HEK293 (cell line): ENCODE measurements around the gene NTRK3.

Source experiments
- CTCF ChIA-PET: fragments of 350-600 bp; formaldehyde crosslinking; extraction: SDS; loops from one replicate; lab custom pipeline; 2021; ENCODE audit warnings: antibody characterized with exemption; lab: Yijun Ruan, JAX
- POLR2A ChIA-PET: fragments of 300-600 bp; formaldehyde crosslinking; extraction: SDS; loops from one replicate; lab custom pipeline; 2020; ENCODE audit warnings: antibody characterized with exemption, inconsistent platforms; lab: Yijun Ruan, JAX
- H3K27ac ChIP-seq: fragments of 200-500 bp; sonication (Bioruptor generic); 2 replicates; pipeline ENCODE4 v1.5.1; 2014; ENCODE audit warnings: low read depth, low read length, control low read depth, inconsistent platforms; ENCODE audit errors: extremely low read depth
- H3K36me3 ChIP-seq, 2 experiments: fragments of 200-500 bp in 1 of 2; sonication (Bioruptor generic) in 1 of 2; 1 replicate in 1 of 2; 2 replicates in 1 of 2; pipeline ENCODE4 v1.5.1; 2014 to 2017; ENCODE audit warnings: inconsistent platforms in 2 of 2, low read length in 2 of 2; ENCODE audit not compliant: control insufficient read depth in 2 of 2, insufficient read depth in 1 of 2
- H3K4me1 ChIP-seq: fragments of 200-500 bp; sonication (Bioruptor generic); 2 replicates; pipeline ENCODE4 v1.5.1; 2014; ENCODE audit warnings: mild to moderate bottlenecking, low read length, inconsistent platforms; ENCODE audit not compliant: control insufficient read depth, insufficient read depth
- H3K4me3 ChIP-seq: 2 replicates; pipeline ENCODE4 v1.5.1; 2011; ENCODE audit warnings: low read depth, mild to moderate bottlenecking, control low read depth, low read length, moderate library complexity
- H3K9me3 ChIP-seq: fragments of 200-500 bp; sonication (Bioruptor generic); 2 replicates; pipeline ENCODE4 v1.5.1; 2014; ENCODE audit warnings: low read depth, low read length, inconsistent platforms; ENCODE audit not compliant: control insufficient read depth, insufficient read depth
- FEZF1 ChIP-seq: fragments of 450-650 bp; formaldehyde crosslinking; IDR thresholded peaks from 2 replicates; pipeline ENCODE4 v1.5.1; 2016; ENCODE audit warnings: missing biosample characterization, missing genetic modification characterization
- KLF16 ChIP-seq: fragments of 450-650 bp; formaldehyde crosslinking; IDR thresholded peaks from 2 replicates; pipeline ENCODE4 v1.5.1; 2017; ENCODE audit warnings: missing biosample characterization, missing genetic modification characterization
- SETDB1 ChIP-seq: IDR thresholded peaks from one replicate; pipeline ENCODE4 v1.6.1; 2017; ENCODE audit warnings: mild to moderate bottlenecking, low read length, moderate library complexity, mixed read lengths; ENCODE audit not compliant: insufficient read length
- ZBTB26 ChIP-seq: fragments of 450-650 bp; formaldehyde crosslinking; optimal IDR thresholded peaks from 2 replicates; pipeline ENCODE3; 2016; ENCODE audit warnings: missing biosample characterization, mild to moderate bottlenecking, missing genetic modification characterization
- ZNF391 ChIP-seq: fragments of 450-650 bp; formaldehyde crosslinking; IDR thresholded peaks from 2 replicates; pipeline ENCODE4 v1.5.1; 2016; ENCODE audit warnings: low read depth, missing biosample characterization, missing genetic modification characterization, borderline replicate concordance
- ZNF394 ChIP-seq: fragments of 450-650 bp; formaldehyde crosslinking; IDR thresholded peaks from 2 replicates; pipeline ENCODE4 v1.5.1; 2016; ENCODE audit warnings: missing biosample characterization, missing genetic modification characterization, mild to moderate bottlenecking, moderate library complexity, borderline replicate concordance
- ZNF416 ChIP-seq: fragments of 450-650 bp; formaldehyde crosslinking; IDR thresholded peaks from 2 replicates; pipeline ENCODE4 v1.5.1; 2016; ENCODE audit warnings: missing biosample characterization, missing genetic modification characterization
- ZNF426 ChIP-seq: fragments of 450-650 bp; formaldehyde crosslinking; IDR thresholded peaks from 2 replicates; pipeline ENCODE4 v1.5.1; 2017; ENCODE audit warnings: missing biosample characterization, missing genetic modification characterization, mild to moderate bottlenecking, inconsistent platforms, moderate library complexity
- ZNF555 ChIP-seq: fragments of 450-650 bp; formaldehyde crosslinking; conservative IDR thresholded peaks from 2 replicates; pipeline ENCODE4 v1.5.1; 2017; ENCODE audit warnings: missing biosample characterization, mild to moderate bottlenecking, missing genetic modification characterization, inconsistent platforms
- ZNF623 ChIP-seq: fragments of 450-650 bp; formaldehyde crosslinking; IDR thresholded peaks from 2 replicates; pipeline ENCODE4 v1.5.1; 2016; ENCODE audit warnings: missing biosample characterization, missing genetic modification characterization
- ZNF776 ChIP-seq: fragments of 450-650 bp; formaldehyde crosslinking; IDR thresholded peaks from 2 replicates; pipeline ENCODE4 v1.5.0; 2017; ENCODE audit warnings: missing biosample characterization, missing genetic modification characterization, borderline replicate concordance
- ZSCAN30 ChIP-seq: fragments of 450-650 bp; IDR thresholded peaks from 2 replicates; pipeline ENCODE4 v1.5.1; 2018; ENCODE audit warnings: missing biosample characterization, mild to moderate bottlenecking, missing genetic modification characterization, moderate library complexity
- TF ChIP-seq, protein P1 (sequence below): fragments of 450-650 bp; formaldehyde crosslinking; IDR thresholded peaks from 2 replicates; pipeline ENCODE4 v1.5.1; 2016; ENCODE audit warnings: missing biosample characterization, missing genetic modification characterization
- TF ChIP-seq, protein P2 (sequence below): fragments of 450-650 bp; formaldehyde crosslinking; conservative IDR thresholded peaks from 2 replicates; pipeline ENCODE4 v1.5.1; 2016; ENCODE audit warnings: low read depth, missing biosample characterization, missing genetic modification characterization
- TF ChIP-seq, protein P3 (sequence below): fragments of 450-650 bp; formaldehyde crosslinking; IDR thresholded peaks from 2 replicates; pipeline ENCODE4 v1.5.1; 2016; ENCODE audit warnings: missing biosample characterization, missing genetic modification characterization

NTRK3 gene

DNA sequence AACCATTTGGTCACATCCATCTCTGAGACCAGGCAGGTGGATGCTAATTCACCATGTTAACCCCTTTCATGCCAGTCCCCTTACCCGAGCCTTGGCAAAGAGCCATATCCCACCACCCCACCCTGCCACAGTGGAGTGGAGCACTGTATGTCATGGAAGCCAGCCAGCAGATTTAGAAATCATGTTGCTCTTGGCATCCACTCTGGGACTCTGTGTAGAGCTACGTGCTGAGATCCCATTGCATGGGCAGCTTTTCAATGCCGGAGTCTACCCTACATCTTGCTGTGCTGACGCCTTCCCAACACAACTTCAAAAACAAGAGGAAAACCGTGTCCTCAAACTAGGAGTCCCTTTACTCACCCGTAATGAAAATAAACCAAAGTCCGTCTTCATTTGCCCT, 131.0 kb downstream of the NTRK3 start (continued):
- TF ChIP-seq, protein P1, sequence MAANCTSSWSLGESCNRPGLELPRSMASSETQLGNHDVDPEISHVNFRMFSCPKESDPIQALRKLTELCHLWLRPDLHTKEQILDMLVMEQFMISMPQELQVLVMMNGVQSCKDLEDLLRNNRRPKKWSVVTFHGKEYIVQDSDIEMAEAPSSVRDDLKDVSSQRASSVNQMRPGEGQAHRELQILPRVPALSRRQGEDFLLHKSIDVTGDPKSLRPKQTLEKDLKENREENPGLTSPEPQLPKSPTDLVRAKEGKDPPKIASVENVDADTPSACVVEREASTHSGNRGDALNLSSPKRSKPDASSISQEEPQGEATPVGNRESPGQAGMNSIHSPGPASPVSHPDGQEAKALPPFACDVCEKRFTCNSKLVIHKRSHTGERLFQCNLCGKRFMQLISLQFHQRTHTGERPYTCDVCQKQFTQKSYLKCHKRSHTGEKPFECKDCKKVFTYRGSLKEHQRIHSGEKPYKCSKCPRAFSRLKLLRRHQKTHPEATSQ (tag by site-specific recombination) = no peak
- TF ChIP-seq ZNF555 (tag by site-specific recombination) (no peak), KLF16 (tag by site-specific recombination) (no peak), ZNF416 (tag by site-specific recombination) (no peak)
- TF ChIP-seq, protein P2, sequence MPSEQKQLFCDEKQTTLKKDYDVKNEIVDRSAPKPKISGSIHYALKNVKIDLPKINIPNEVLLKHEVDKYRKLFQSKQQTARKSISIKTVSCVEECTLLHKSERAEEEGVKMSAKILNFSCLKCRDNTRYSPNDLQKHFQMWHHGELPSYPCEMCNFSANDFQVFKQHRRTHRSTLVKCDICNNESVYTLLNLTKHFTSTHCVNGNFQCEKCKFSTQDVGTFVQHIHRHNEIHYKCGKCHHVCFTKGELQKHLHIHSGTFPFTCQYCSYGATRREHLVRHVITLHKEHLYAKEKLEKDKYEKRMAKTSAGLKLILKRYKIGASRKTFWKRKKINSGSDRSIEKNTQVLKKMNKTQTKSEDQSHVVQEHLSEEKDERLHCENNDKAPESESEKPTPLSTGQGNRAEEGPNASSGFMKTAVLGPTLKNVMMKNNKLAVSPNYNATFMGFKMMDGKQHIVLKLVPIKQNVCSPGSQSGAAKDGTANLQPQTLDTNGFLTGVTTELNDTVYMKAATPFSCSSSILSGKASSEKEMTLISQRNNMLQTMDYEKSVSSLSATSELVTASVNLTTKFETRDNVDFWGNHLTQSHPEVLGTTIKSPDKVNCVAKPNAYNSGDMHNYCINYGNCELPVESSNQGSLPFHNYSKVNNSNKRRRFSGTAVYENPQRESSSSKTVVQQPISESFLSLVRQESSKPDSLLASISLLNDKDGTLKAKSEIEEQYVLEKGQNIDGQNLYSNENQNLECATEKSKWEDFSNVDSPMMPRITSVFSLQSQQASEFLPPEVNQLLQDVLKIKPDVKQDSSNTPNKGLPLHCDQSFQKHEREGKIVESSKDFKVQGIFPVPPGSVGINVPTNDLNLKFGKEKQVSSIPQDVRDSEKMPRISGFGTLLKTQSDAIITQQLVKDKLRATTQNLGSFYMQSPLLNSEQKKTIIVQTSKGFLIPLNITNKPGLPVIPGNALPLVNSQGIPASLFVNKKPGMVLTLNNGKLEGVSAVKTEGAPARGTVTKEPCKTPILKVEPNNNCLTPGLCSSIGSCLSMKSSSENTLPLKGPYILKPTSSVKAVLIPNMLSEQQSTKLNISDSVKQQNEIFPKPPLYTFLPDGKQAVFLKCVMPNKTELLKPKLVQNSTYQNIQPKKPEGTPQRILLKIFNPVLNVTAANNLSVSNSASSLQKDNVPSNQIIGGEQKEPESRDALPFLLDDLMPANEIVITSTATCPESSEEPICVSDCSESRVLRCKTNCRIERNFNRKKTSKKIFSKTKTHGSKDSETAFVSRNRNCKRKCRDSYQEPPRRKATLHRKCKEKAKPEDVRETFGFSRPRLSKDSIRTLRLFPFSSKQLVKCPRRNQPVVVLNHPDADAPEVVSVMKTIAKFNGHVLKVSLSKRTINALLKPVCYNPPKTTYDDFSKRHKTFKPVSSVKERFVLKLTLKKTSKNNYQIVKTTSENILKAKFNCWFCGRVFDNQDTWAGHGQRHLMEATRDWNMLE (tag by site-specific recombination) = no peak

DNA sequence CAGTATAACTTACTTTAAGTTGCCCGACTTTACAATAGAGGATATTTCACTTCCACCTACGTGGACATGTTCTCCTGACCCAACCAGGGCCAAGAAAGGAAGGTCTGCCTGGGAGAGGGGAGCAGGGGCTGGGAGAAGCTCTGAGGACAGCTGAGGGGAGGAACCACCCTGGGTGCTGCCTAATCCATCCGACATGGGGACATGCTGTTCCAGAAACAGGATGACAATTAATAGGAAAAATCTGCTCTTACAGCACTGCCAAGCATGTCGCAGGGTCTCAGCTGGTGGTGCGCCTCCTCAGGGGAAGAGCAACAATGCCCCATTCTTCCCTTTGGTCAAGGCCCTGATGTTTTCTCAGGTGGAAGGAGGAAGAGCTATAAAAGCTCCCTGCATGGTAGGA, 132.3 kb downstream of the NTRK3 start:
- Histone ChIP-seq H3K4me1 (no peaks in the 10 kb centered on the region), H3K27ac (no peak overlapping the region), H3K36me3 (no peaks in the 10 kb centered on the region), H3K9me3 (no peaks in the 10 kb centered on the region), H3K4me3 (no peak overlapping the region)
- ChIA-PET POLR2A (no interaction called here), CTCF (no interaction called here)
- TF ChIP-seq, protein P2 (tag by site-specific recombination) = no peak
- TF ChIP-seq, all 188 proteins: peak for 0

DNA sequence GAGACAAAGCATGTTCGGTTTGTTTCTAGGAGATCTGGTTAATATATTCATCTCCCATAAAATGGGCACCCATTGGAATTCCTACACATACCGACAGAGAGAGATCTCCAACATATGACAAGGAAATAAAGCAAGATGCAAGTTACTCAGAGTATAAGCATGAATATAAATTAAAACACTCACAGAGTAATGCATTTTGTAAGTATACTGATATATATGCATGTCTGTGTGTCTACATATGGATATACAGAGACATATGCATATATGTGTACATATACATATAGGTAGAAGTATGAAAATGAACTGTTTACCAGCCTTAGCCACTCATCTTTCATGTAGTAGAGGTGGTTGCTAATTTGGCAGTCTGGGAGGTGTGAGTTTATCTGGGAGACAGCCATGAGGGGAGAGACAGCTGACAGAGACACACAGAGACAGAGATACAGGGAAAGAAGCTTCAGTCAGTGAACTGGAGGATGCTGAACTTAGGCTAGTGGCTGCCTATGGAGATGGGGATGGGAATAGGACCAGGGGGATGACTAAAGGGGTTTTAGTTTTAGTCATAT, 134.5 kb downstream of the NTRK3 start:
- H3K4me3 ChIP-seq = no peak overlapping the region
- H3K9me3 ChIP-seq = no peaks in the 10 kb centered on the region
- no peaks in the 10 kb centered on the region for H3K4me1 ChIP-seq
- ChIA-PET POLR2A (no interaction called here), CTCF (no interaction called here)
- no peaks in the 10 kb centered on the region for H3K36me3 ChIP-seq
- H3K27ac ChIP-seq = no peak overlapping the region
- TF ChIP-seq ZNF394 (tag by site-specific recombination) (no peak), ZNF426 (tag by site-specific recombination) (no peak), ZNF623 (tag by site-specific recombination) (no peak), ZBTB26 (tag by site-specific recombination) (no peak), ZSCAN30 (no peak), SETDB1 (no peak), ZNF391 (tag by site-specific recombination) (no peak), FEZF1 (tag by site-specific recombination) (no peak), ZNF776 (tag by site-specific recombination) (no peak)
- TF ChIP-seq, protein P3, sequence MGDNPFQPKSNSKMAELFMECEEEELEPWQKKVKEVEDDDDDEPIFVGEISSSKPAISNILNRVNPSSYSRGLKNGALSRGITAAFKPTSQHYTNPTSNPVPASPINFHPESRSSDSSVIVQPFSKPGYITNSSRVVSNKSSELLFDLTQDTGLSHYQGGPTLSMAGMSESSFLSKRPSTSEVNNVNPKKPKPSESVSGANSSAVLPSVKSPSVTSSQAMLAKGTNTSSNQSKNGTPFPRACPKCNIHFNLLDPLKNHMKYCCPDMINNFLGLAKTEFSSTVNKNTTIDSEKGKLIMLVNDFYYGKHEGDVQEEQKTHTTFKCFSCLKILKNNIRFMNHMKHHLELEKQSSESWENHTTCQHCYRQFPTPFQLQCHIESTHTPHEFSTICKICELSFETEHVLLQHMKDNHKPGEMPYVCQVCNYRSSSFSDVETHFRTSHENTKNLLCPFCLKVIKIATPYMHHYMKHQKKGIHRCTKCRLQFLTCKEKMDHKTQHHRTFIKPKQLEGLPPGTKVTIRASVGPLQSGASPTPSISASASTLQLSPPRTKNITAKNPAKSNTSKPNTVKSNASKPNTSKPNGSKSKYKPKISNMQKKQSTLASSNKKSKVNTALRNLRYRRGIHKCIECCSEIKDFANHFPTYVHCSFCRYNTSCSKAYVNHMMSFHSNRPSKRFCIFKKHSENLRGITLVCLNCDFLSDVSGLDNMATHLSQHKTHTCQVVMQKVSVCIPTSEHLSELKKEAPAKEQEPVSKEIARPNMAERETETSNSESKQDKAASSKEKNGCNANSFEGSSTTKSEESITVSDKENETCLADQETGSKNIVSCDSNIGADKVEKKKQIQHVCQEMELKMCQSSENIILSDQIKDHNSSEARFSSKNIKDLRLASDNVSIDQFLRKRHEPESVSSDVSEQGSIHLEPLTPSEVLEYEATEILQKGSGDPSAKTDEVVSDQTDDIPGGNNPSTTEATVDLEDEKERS (tag by site-specific recombination) = no peak
